K562 (cell line): ENCODE results near the gene CPSF4L. TPM values are rescaled to one million over a fixed set of nuclear protein-coding genes. Genes with fewer than 3 reads are reported as not detected.
A peak's percentile ranks its signal among the peaks of the same experiment; 100 is the strongest.

ENCODE experiments used
- ATAC-seq: fragments of 200-7000 bp; cut with Tn5 transposase; 3 replicates; pipeline ENCODE4 v1.9.1; 2020; ENCODE audit warnings: moderate library complexity
- BruUV-seq: library from RNA; stranded (reverse); fragments of 400-500 nt; replicated peaks from 2 replicates; lab custom pipeline; 2021; lab: Mats Ljungman, UMichigan
- CTCF ChIA-PET: fragments of 300-600 bp; formaldehyde crosslinking; extraction: SDS; loops from one replicate; lab custom pipeline; 2021; ENCODE audit warnings: low intra/inter-chr PET ratio; lab: Yijun Ruan, JAX
- POLR2A ChIA-PET: fragments of 300-600, 350-650 bp; sonication (Branson Sonifier 250); formaldehyde crosslinking; extraction: SDS; loops from one replicate; lab custom pipeline; 2021; ENCODE audit warnings: antibody characterized with exemption, inconsistent platforms; lab: Yijun Ruan, JAX
- DNase-seq, 4 experiments: peaks; one replicate each; pipeline versions ENCODE4 v3.0.0 to v3.0.0-alpha.2; 2011 to 2018; ENCODE audit warnings: low spot score in 3 of 4, mixed read lengths in 3 of 4; ENCODE audit errors: extremely low read depth in 1 of 4
- FAIRE-seq: peaks from 2 replicates; lab custom pipeline; 2011; peaks lifted over from hg19 to GRCh38; lab: Jason Lieb, UNC
- H2AFZ ChIP-seq: 2 replicates; pipeline ENCODE4 v1.6.0; 2011; ENCODE audit warnings: low read depth, low read length, control low read depth, inconsistent platforms
- H3K27ac ChIP-seq: fragments of 200-600 bp; 3 replicates; pipeline ENCODE4 v1.8.0; 2011; ENCODE audit warnings: low read depth, mild to moderate bottlenecking, control low read depth, inconsistent platforms, low read length, moderate library complexity, mixed read lengths; ENCODE audit errors: extremely low read depth
- H3K27me3 ChIP-seq, 2 experiments: fragments of 300-600 bp in 1 of 2; 2 replicates in 1 of 2; 3 replicates in 1 of 2; pipeline versions ENCODE4 v1.6.0 to v1.8.0; 2011; ENCODE audit warnings: inconsistent platforms in 2 of 2, low read length in 2 of 2, mild to moderate bottlenecking in 1 of 2, mixed read lengths in 1 of 2, moderate library complexity in 1 of 2; ENCODE audit not compliant: control insufficient read depth in 2 of 2, insufficient read depth in 2 of 2
- H3K36me3 ChIP-seq: fragments of 300-600 bp; 3 replicates; pipeline ENCODE4 v1.8.0; 2011; ENCODE audit warnings: mild to moderate bottlenecking, low read length, inconsistent platforms; ENCODE audit not compliant: control insufficient read depth, insufficient read depth
- H3K4me1 ChIP-seq, 2 experiments: fragments of 200-600 bp in 1 of 2; replicated peaks in 1 of 2; 2 replicates in 1 of 2; 3 replicates in 1 of 2; pipeline versions ENCODE4 v1.5.1 to v1.8.0; 2011; ENCODE audit warnings: inconsistent platforms in 2 of 2, low read length in 2 of 2, mild to moderate bottlenecking in 1 of 2, mixed read lengths in 1 of 2, moderate library complexity in 1 of 2; ENCODE audit not compliant: control insufficient read depth in 2 of 2, insufficient read depth in 2 of 2
- H3K4me2 ChIP-seq: 2 replicates; pipeline ENCODE4 v1.6.1; 2011; ENCODE audit warnings: low read length, control low read depth, inconsistent platforms, mixed read lengths; ENCODE audit not compliant: insufficient read depth
- H3K4me3 ChIP-seq: fragments of 200-600 bp; sonication (generic), shearing (Covaris generic); 2 replicates; pipeline ENCODE4 v1.5.1; 2016; ENCODE audit warnings: control low read depth, inconsistent platforms
- H3K79me2 ChIP-seq: fragments of 200-600 bp; 3 replicates; pipeline ENCODE4 v1.8.0; 2011; ENCODE audit warnings: low read length, inconsistent platforms; ENCODE audit not compliant: control insufficient read depth, insufficient read depth
- H3K9ac ChIP-seq, 2 experiments: 2 replicates each; pipeline versions ENCODE4 v1.6.0 to v1.6.1; 2011; ENCODE audit warnings: low read depth in 2 of 2, low read length in 2 of 2, control low read depth in 1 of 2, inconsistent platforms in 1 of 2, mild to moderate bottlenecking in 1 of 2, mixed read lengths in 1 of 2; ENCODE audit not compliant: insufficient read depth in 1 of 2
- H3K9me1 ChIP-seq: one replicate; pipeline ENCODE4 v1.6.0; 2011; ENCODE audit warnings: inconsistent platforms, mild to moderate bottlenecking, low read length, moderate library complexity; ENCODE audit not compliant: control insufficient read depth, insufficient read depth
- H3K9me3 ChIP-seq: replicated peaks from 2 replicates; pipeline ENCODE4 v1.5.1; 2011; ENCODE audit warnings: low read depth, low read length, inconsistent platforms; ENCODE audit not compliant: control insufficient read depth, insufficient read depth
- H4K20me1 ChIP-seq: replicated peaks from 2 replicates; pipeline ENCODE4 v1.6.1; 2011; ENCODE audit warnings: low read length, inconsistent platforms, mixed read lengths; ENCODE audit not compliant: control insufficient read depth, insufficient read depth
- NR2C1 ChIP-seq, 2 experiments: fragments of 450-650 bp; IDR thresholded peaks; 2 replicates each; pipeline ENCODE4 v1.6.1; 2017; ENCODE audit warnings: mild to moderate bottlenecking in 2 of 2, antibody characterized with exemption in 1 of 2, inconsistent platforms in 1 of 2, missing compliant biosample characterization in 1 of 2, missing genetic modification characterization in 1 of 2
- NR2C2 ChIP-seq, 2 experiments: fragments of 200-800 bp in 1 of 2; sonication (Bioruptor generic) in 1 of 2; sonication (generic) in 1 of 2; formaldehyde crosslinking in 1 of 2; IDR thresholded peaks; 2 replicates each; pipeline versions ENCODE4 v1.6.1 to v1.8.0; 2016 to 2022; ENCODE audit warnings: mild to moderate bottlenecking in 1 of 2, missing compliant biosample characterization in 1 of 2, missing genetic modification characterization in 1 of 2, missing genetic modification reagents in 1 of 2
- RFX1 ChIP-seq: fragments of 450-650 bp; IDR thresholded peaks from 2 replicates; pipeline ENCODE4 v1.6.1; 2016; ENCODE audit warnings: mild to moderate bottlenecking, moderate library complexity
- ZKSCAN3 ChIP-seq: fragments of 250-450 bp; sonication (Bioruptor Pico); IDR thresholded peaks from 2 replicates; pipeline ENCODE4 v1.4.0; 2020
- ZNF316 ChIP-seq: fragments of 450-650 bp; IDR thresholded peaks from 2 replicates; pipeline ENCODE4 v1.6.1; 2016
- WGBS: fragments of 100-300 bp; shearing (Covaris generic); methylation state at CpG from one replicate; pipeline ENCODE4 v1.1.6; 2016; ENCODE audit warnings: low coverage, mixed read lengths; ENCODE audit not compliant: insufficient coverage; ENCODE audit errors: missing lambda C conversion rate; 5-methylcytosine and 5-hydroxymethylcytosine counted together
- in situ Hi-C: fragments of 300-500 bp; cut with MboI; formaldehyde crosslinking; loops from 4 replicates; pipeline ENCODE4 v1.15.0; 2018; ENCODE audit warnings: inconsistent platforms, mixed read lengths
- intact Hi-C: fragments of 100-400 bp; cut with micrococcal nuclease; formaldehyde crosslinking; loops from 2 replicates; pipeline ENCODE4 v1.14.2; 2022
- polyA plus RNA-seq, 8 experiments: library from polyadenylated mRNA; depleted of rRNA in 4 of 8; stranded (reverse) in 5 of 8; unstranded in 3 of 8; fragments of >200 nt; fragmentation: Nextera tagmentation in 2 of 8; fragmentation: Illumina TruSeq in 1 of 8; extraction: Ambion mirVana in 2 of 8; extraction: Trizol in 1 of 8; gene quantifications; 2 replicates each; pipeline versions ENCODE4 v1.2.1 to v1.2.3, GENCODE V29; 2011 to 2014; ENCODE audit warnings: inconsistent platforms in 1 of 8, missing spikeins in 1 of 8
- total RNA-seq, 7 experiments: library from RNA; depleted of rRNA in 6 of 7; stranded (reverse); fragments of >200 nt in 6 of 7; fragmentation: Illumina TruSeq in 2 of 7; extraction: Trizol in 2 of 7; gene quantifications; 2 replicates each; pipeline versions ENCODE4 v1.2.1 to v1.2.3, GENCODE V29; 2011 to 2021; ENCODE audit warnings: low replicate concordance in 1 of 7

The CPSF4L gene
- total and polyA plus RNA-seq, 9 of the 15 experiments (the other 6 are each of a cell fraction or from before 2014, with no cell fraction given): not detected

GRCh38 chr17:73285603-73285908 is 23.9 kb upstream of the CPSF4L start:
- no peak for FAIRE-seq
- Histone ChIP-seq H4K20me1 (peaks cover 37% of the 10 kb centered on the region), H3K27me3 (no peaks in the 10 kb centered on the region), H3K79me2 (peaks cover 15% of the 10 kb centered on the region; the same call in 2 of the 3 replicates), H3K4me1 (peaks cover 20 to 43% of the 10 kb centered on the region in 2 experiments), H3K4me2 (no peak overlapping the region), H3K9ac (no peak overlapping the region), H3K4me3 (no peak overlapping the region), H2AFZ (no peak overlapping the region), H3K9me1 (peaks cover 4% of the 10 kb centered on the region), H3K9me3 (no peaks in the 10 kb centered on the region), H3K36me3 (peaks cover 22% of the 10 kb centered on the region; the same call in 2 of the 3 replicates), H3K27ac (no peak overlapping the region)
- in situ Hi-C loops (no loop called here), intact Hi-C loops (no loop called here)
- no TSS peak for BruUV-seq
- TF ChIP-seq ZNF316 (no peak), RFX1 (peak; percentile 69)
- ChIA-PET POLR2A (no interaction called here), CTCF (no interaction called here)
- WGBS: 93% methylated on average over 8 of the region's 15 CpGs
- ATAC-seq: no peak
- DNase-seq: no peak

GRCh38 chr17:73284906-73285602 is 23.4 kb upstream of the CPSF4L start:
- no peak overlapping the region for H3K4me3 ChIP-seq
- no TSS peak for BruUV-seq
- H3K9me3 ChIP-seq: no peaks in the 10 kb centered on the region
- H3K27ac ChIP-seq: no peak overlapping the region
- ATAC-seq (no peak), FAIRE-seq (no peak), DNase-seq (no peak)
- peaks cover 10% of the 10 kb centered on the region; the same call in 2 of the 3 replicates for H3K79me2 ChIP-seq
- H3K9me1 ChIP-seq: peaks cover 4% of the 10 kb centered on the region
- H4K20me1 ChIP-seq: peaks cover 32% of the 10 kb centered on the region
- CTCF ChIA-PET: no interaction called here
- no peaks in the 10 kb centered on the region for H3K27me3 ChIP-seq
- no peak overlapping the region for H2AFZ ChIP-seq
- H3K4me1 ChIP-seq: peaks cover 15 to 39% of the 10 kb centered on the region in 2 experiments
- in situ Hi-C loops: no loop called here
- H3K36me3 ChIP-seq: peaks cover 22% of the 10 kb centered on the region; the same call in 2 of the 3 replicates
- no peak overlapping the region for H3K9ac ChIP-seq
- intact Hi-C loops: no loop called here
- no peak overlapping the region for H3K4me2 ChIP-seq
- 86% methylated on average over 11 of the region's 20 CpGs for WGBS
- TF ChIP-seq NR2C1 (IDR thresholded peaks at IDR 0.05): peak; percentile 67
- TF ChIP-seq NR2C1 (tag; IDR thresholded peaks at IDR 0.05): peak; percentile 81
- TF ChIP-seq NR2C2 (CRISPR knock-in tag; IDR thresholded peaks at IDR 0.05): peak; percentile 52; the same call in 1 of the 2 replicates
- TF ChIP-seq NR2C2 (tag; IDR thresholded peaks at IDR 0.05): peak; percentile 49; the same call in 1 of the 2 replicates
- TF ChIP-seq ZKSCAN3 (CRISPR knock-in tag): no peak
- POLR2A ChIA-PET: interaction anchor here (0.6 to 1.1 kb wide), 2 partner anchors 246 to 340 kb away, joined by 3 read pairs; no protein-coding TSS in a partner anchor
